SU-DHL-6 (cell line): ENCODE results near the gene LNX1.

Source experiments
- CTCF ChIP-seq: fragments of 200-600 bp; sonication (generic); IDR thresholded peaks from one replicate; pipeline ENCODE4 v1.5.1; 2017; ENCODE audit warnings: antibody characterized with exemption, mild to moderate bottlenecking, low read length, moderate library complexity; ENCODE audit not compliant: insufficient read depth, poor library complexity, severe bottlenecking
- EZH2phosphoT487 ChIP-seq: fragments of 200-600 bp; sonication (generic), shearing (Covaris generic); conservative IDR thresholded peaks from 2 replicates; pipeline ENCODE4 v1.6.1; 2018; ENCODE audit warnings: mild to moderate bottlenecking, antibody characterized with exemption, low read length, moderate library complexity, mixed read lengths

DNA sequence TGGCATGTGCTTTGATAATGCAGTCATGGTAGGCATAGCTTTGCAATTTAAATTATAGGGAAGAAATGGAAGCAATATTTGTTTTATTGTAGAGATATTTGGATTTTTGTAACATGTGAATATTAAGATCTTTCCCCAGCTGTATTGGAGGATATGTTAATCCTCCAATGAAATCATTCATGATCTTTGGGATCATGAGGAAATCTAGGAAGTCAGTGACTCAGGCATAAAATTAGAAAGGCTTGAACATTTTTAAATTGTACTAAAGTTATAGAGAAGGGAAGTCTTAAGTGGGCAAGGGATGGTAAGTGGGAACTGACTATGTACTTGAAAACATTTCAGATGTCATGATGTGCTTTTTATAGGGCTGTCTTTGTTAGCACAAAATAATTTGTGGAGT is 167.0 kb downstream of the LNX1 start:
- TF ChIP-seq CTCF: no peak
- no peak for TF ChIP-seq EZH2phosphoT487
